ENCODE data around the gene EMID1.

Gene EMID1

GRCh38 chr22:29208879-29209623 lies 3.4 kb downstream of the EMID1 start:
- no peak for TF ChIP-seq CTCF (IDR thresholded peaks at IDR 0.05)
- H3K27ac ChIP-seq: no peak overlapping the region
- H3K4me1 ChIP-seq (ENCODE audit: control insufficient read depth in 1 of 2, insufficient read depth in 1 of 2, low read depth in 1 of 2, low read length in 1 of 2): peaks cover 9 to 11% of the 10 kb centered on the region in 2 experiments
- H3K9me3 ChIP-seq: no peaks in the 10 kb centered on the region
- H3K4me3 ChIP-seq (ENCODE audit: low read depth in 1 of 2, low read length in 1 of 2): no peak overlapping the region
- no peaks in the 10 kb centered on the region for H3K36me3 ChIP-seq
- peaks cover 56% of the 10 kb centered on the region for H3K27me3 ChIP-seq

DNA sequence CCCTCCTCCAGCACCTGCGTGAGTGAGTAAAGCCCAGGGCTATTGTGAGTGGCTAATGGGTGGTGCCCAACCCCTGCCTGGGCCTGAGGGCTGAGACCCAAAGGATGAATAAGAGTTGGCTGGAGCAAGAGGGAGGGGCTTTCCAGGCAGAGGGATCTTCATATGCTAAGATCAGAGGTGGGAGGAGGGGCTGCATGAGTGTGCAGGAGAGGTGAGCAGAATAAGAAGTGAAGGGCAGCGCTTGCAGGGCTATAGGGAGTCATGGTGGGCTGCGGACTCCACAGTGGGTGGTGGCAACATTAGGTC lies 3.9 kb downstream of the EMID1 start:
- H3K9me3 ChIP-seq: no peaks in the 10 kb centered on the region
- peaks cover 51% of the 10 kb centered on the region for H3K27me3 ChIP-seq
- no peaks in the 10 kb centered on the region for H3K36me3 ChIP-seq
- no peak overlapping the region for H3K4me3 ChIP-seq (ENCODE audit: low read depth in 1 of 2, low read length in 1 of 2)
- TF ChIP-seq CTCF (IDR thresholded peaks at IDR 0.05): no peak
- H3K27ac ChIP-seq: no peak overlapping the region
- peaks cover 9 to 11% of the 10 kb centered on the region in 2 experiments for H3K4me1 ChIP-seq (ENCODE audit: control insufficient read depth in 1 of 2, insufficient read depth in 1 of 2, low read depth in 1 of 2, low read length in 1 of 2)

GRCh38 chr22:29211066-29211465 lies 5.4 kb downstream of the EMID1 start:
- peaks cover 36% of the 10 kb centered on the region for H3K27me3 ChIP-seq
- H3K9me3 ChIP-seq: no peaks in the 10 kb centered on the region
- no peak for TF ChIP-seq CTCF (IDR thresholded peaks at IDR 0.05)
- H3K27ac ChIP-seq: no peak overlapping the region
- peaks cover 4% of the 10 kb centered on the region in 2 experiments for H3K4me1 ChIP-seq (ENCODE audit: control insufficient read depth in 1 of 2, insufficient read depth in 1 of 2, low read depth in 1 of 2, low read length in 1 of 2)
- no peak overlapping the region for H3K4me3 ChIP-seq (ENCODE audit: low read depth in 1 of 2, low read length in 1 of 2)
- H3K36me3 ChIP-seq: no peaks in the 10 kb centered on the region

GRCh38 chr22:29211466-29211865 lies 5.8 kb downstream of the EMID1 start:
- Histone ChIP-seq H3K36me3 (no peaks in the 10 kb centered on the region), H3K4me1 (ENCODE audit: control insufficient read depth in 1 of 2, insufficient read depth in 1 of 2, low read depth in 1 of 2, low read length in 1 of 2) (peaks cover under 1% of the 10 kb centered on the region in 2 experiments), H3K27me3 (peaks cover 32% of the 10 kb centered on the region), H3K4me3 (ENCODE audit: low read depth in 1 of 2, low read length in 1 of 2) (no peak overlapping the region), H3K9me3 (no peaks in the 10 kb centered on the region), H3K27ac (no peak overlapping the region)
- no peak for TF ChIP-seq CTCF (IDR thresholded peaks at IDR 0.05)

DNA sequence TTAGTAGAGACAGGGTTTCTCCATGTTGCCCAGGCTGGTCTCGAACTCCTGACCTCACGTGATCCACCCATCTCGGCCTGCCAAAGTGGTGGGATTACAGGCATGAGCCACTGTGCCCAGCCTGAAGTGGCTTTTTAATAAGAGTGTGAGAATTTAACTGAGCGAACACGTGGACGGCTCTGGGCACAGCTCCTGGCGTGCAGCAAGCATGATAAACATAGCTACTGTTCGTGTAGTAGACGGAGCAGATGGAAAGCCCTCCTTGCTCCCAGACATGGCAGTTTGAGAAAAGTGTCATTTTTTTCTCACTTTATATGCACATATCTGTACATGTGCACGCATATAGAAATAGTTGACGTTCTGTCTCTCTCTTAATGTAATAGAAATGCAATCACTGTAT lies 7.0 kb downstream of the EMID1 start:
- Histone ChIP-seq H3K27ac (no peak overlapping the region), H3K9me3 (no peaks in the 10 kb centered on the region), H3K4me1 (ENCODE audit: control insufficient read depth in 1 of 2, insufficient read depth in 1 of 2, low read depth in 1 of 2, low read length in 1 of 2) (no peaks in the 10 kb centered on the region), H3K27me3 (peaks cover 19% of the 10 kb centered on the region), H3K4me3 (ENCODE audit: low read depth in 1 of 2, low read length in 1 of 2) (no peak overlapping the region), H3K36me3 (no peaks in the 10 kb centered on the region)
- TF ChIP-seq CTCF (IDR thresholded peaks at IDR 0.05): no peak
